HCEC 1CT (cell line): ENCODE data around the gene PRSS8.

Experiments used
- DNase-seq: peaks from one replicate; pipeline ENCODE4 v3.0.0-alpha.2; 2017

Gene PRSS8

GRCh38 chr16:31099860-31100638 is 35.5 kb downstream of the PRSS8 start:
- DNase-seq = peak; percentile 59

- DNase-seq = peak; percentile 99
These were observed 41.0 kb downstream of the PRSS8 start, which contains the start of gene VKORC1 for GRCh38 chr16:31094424-31095120. VKORC1 (minus strand) TSS chr16:31094797; CDS start chr16:31094729, 68 bp downstream.

DNA sequence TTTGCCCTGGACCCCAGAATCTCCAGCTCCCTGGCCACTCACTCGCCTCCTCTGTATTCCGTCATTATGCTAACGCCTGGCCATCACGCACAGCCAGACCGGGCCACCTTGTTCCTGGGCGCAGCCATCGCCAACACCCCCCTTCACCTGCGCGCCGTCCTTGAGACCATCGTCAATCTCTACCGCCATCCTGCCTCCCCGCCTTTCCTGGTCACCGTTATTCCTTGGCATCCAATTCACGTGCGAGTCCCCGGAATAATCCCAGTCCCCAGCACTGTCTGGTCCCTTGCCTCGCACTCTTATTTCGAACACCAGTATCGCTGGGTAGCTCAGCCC is 41.5 kb downstream of the PRSS8 start:
- no peak for DNase-seq

DNA sequence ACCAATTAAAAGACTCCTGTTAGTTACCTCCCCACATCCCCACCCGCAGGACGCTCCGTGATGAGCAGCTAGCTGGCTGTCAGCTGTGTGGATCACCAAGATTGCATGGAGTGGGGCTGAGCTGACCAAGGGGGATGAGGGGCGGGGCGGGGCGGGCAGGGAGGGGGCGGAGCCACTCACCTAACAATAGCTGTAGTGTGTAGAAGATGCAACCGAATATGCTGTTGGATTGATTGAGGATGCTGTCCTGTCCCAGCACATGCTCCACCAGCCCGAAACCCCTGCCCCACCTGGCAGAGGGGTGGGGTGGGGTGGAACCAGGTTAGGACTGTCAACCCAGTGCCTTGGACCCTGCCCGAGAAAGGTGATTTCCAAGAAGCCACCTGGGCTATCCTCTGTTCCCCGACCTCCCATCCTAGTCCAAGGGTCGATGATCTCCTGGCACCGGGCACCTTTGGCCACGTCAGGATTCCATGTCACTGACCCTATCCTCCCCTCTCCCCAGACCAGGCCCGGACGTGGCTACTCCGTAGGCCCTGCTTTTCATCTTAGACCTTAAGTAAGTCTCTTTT is 42.3 kb downstream of the PRSS8 start:
- peak; percentile 41 for DNase-seq

DNA sequence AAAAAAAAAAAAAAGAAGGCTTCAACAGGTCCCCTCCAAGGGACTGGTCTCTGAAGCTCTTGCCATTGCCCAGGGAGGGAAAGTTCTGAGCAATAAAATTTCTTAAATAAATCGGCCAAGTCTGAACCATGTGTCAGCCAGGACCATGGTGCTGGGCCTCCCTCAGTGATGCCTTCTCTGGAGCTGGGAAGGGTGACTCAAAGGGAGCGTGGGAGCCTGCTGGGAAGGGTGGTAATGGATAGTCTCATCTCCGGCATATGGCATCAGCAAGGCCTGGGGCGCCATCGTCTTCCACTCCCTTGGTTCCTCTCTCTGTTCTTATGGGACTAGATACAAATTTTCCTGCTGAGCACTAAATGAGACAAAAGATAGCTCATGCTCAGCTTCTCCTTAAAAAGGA is 43.2 kb downstream of the PRSS8 start:
- no peak for DNase-seq

DNA sequence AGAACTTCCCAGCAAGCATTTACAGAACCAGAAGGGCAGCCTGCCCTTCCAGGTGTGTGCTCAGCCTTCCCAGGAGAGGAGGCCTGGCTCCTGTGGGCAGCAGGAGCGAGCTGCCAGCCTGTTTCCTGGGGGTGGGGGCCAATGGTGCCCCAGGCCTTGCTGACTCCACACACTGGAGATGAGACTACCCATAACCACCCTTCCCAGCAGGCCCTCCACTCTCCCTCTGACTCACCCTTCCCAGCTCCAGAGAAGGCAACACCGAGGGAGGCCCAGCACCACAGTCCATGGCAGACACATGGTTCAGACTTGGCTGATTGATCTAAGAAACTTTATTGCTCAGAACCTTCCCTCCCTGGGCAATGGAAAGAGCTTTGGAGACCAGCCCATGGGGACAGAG is 45.0 kb downstream of the PRSS8 start:
- no peak for DNase-seq

DNA sequence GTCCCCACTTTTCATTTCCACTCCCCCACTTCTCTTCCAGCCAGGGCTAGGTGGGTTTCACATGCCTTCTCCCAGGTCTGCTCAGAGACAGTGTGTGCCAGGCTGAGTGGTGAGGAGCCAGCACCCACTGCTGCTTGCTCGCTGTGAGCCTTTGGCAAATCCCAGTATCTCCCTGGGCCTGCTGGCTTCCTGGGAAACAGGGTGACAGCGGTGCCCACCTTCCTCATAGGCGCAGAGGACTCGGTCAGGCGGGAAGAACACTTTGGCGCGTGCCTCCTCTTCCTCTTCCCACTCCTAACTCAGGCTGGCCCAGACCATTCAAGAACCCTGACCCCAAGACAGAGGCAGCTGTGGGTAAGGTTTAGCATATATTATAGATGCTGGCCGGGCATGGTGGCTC is 46.3 kb downstream of the PRSS8 start:
- DNase-seq = no peak

DNA sequence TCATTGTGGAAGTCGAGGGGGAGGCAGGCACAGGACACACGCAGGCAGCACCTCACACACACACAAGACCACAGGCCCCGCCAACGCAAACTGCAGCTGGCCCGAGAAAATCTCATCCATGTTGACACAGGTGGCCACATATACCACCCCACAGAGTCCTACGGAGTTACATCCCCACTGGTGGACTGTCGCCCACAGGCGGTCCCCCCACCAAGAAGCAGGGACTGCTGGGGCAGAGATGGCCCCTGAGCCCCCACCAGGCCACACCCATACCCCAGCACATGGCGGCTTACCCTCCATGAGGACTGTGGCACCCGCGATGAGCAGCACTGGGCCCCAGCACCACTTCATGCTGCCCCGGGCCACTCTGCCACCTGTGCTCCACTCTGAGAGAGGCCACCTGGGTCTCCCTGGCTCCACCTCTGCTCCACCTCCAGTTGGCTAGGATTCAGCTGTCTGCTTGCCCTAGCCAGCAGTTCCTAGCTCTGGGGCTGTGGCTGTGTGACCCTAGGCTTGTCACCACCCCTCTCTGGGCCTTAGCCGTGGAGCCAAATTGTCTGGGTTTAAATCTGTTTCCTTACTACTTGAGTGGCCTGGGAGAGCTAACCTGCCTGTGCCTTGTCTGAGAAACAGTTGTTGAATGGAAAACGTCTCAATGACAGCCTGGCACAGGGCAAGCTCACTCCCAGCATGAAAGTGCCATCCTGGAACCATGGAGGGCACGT is 46.9 kb downstream of the PRSS8 start, which contains the start of gene PRSS53:
Gene PRSS53 (minus strand): TSS at position 485 of the 725 bp plus-strand sequence. CDS start 134 bp downstream, at position 351.
- no peak for DNase-seq

- DNase-seq = no peak
These were observed 47.6 kb downstream of the PRSS8 start for GRCh38 chr16:31087971-31088370.

GRCh38 chr16:31087481-31087880 is 48.0 kb downstream of the PRSS8 start:
- no peak for DNase-seq

DNA sequence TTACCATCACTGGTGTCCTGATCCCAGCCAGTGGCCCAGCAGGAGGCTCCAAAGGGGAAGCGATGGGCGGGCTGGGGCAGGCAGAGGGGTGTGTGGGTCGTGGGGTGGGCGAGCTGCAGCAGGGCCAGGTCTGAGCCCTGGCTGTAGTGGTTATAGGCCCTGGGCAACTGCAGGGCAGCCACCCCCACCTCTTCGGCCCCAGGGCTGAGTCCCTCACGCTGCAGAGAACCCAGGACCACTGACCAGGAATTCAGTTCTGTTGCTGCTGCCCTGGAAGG is 49.0 kb downstream of the PRSS8 start:
- DNase-seq = no peak

DNA sequence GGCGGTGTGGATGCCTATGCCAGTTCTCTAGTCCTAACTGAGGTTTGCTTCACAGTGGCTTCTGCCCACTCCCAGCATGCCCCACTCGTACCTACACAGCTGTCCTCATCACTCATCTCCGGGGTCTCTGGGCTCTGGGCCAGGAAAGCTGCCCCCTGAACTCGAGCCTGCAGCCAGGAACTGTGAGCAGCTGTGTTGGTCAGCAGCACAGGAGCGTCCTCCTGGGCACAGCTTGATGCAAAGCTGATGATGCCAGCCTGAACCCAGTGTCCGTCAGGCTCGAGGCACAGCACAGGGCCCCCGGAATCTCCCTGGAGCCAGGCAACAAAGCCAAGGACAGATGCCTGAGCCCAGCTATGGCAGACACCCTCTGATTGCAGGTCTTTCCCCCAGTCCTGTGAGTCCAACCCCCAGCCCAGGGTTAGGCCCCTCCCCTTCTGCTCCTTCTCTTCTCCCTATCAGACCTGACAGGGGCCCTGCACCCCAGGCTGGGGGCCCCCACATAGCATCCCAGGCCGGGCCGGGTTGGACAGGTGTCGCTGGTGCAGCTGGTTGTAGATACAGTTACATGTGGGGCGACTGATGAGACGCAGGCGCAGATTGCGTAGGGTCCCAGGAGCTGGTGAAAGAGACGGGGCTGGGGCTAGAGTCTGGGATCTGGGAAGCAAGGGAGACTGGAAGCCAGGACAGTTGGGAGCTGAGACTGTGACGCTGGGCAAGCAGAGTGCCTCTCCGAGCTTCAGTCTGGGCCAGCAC is 49.5 kb downstream of the PRSS8 start:
- DNase-seq = no peak

GRCh38 chr16:31085411-31085810 is 50.1 kb downstream of the PRSS8 start:
- DNase-seq = no peak

- DNase-seq = no peak
These were observed 50.8 kb downstream of the PRSS8 start for GRCh38 chr16:31084584-31085302.

DNA sequence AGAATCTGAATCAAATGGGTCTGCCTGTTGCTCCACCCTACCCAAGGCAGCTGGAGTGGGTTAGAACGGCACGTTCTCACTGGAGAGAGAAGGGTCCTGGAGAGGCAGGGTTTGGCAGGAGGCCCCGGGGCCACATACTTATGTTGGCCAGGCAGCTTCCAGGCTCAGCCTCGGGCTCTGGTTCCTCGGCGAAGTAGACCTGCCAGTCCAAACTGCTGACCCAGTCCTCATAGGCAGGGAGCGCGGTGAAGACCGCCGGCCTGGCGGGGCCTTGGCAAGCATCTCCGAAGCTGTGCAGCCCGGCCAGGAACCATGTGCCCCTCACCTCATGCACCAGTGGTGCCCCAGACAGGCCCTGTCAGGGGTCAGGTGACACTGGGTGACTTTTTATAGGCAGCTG is 51.5 kb downstream of the PRSS8 start:
- DNase-seq = no peak

DNA sequence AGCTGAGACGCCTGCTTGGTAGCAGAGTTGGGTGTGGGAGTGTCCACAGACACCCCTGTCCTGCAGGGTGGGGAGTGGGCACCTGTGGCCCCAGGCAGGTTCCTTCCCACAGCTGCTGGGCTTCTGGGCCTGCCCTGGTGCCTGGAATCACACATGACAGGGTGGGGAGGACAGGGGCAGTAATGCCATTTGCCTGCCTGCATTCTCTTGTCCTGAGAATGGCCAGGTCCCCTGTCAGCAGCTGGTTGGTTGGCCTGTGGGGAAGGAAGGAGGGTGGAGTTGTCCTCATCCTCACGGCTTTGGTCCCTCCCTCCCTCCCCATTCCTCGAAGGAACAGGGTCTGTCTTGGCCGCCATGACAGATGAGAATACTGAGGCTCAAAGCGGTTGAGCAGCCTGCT is 52.0 kb downstream of the PRSS8 start:
- no peak for DNase-seq

DNA sequence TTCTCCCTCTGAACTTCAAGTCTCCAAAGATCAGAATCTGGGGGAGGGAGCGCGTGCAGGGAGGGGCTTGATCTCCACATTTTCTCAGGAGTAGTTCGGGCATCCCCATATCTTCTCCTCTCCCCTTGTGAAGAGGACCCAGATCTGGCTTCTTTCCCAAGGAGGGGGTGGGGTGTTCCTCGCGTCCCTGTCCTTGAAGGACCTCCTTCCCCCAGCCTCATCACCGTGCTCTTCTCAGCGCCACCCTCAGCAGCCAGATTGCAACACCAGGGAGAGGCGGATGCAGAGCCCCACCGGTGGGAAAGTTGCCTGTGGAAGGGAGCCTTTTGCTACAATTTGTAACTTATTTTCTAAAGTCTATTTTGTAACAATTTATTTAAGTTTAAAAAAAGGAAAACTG is 52.4 kb downstream of the PRSS8 start:
- DNase-seq = no peak

DNA sequence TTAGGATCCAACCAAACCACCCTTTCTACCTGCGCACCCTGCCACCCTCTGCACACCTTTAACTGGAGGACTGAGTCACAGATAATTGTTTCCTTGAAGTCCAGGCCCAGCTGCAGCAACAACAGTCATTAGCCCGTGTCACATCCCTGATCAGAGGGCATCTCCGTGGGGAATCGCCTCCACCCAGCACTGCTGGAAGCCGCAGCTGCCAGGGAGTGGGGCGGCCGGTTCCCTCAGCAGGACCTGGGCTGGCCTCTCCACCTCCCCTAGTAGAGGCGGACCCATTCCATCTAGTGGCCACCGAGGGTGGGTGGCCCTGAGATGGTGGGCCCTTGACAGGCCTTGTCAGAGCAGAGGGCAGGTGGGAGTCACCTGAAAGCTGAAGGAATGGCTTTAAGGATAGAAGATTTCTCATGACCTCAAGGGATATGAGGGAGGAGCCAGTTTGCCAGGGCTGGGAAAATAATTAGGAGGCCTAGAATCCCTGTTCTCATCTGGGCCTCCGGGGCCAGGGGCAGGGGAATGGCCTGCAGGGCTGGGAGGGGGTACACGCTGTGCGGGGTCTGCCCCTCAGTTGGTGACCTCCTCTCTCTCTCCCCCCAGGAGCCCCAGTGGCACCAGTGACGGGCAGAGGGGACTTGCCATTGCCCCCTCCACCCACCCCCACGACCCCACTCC is 53.0 kb downstream of the PRSS8 start:
- DNase-seq = no peak
